Right atrium auricular region (tissue), 2 donors: ENCODE results near the gene CLPSL1. TPM values are rescaled to one million over a fixed set of nuclear protein-coding genes. Genes with fewer than 3 reads are reported as not detected.

Source experiments
- DNase-seq: peaks from one replicate; pipeline ENCODE4 v3.0.0-alpha.2; 2019; ENCODE audit warnings: low spot score
- H3K27ac ChIP-seq, 2 donors: fragments of 200-600 bp; sonication (generic); 1 replicate in 1 of 2; 2 replicates in 1 of 2; pipeline ENCODE4 v1.5.1; 2016 to 2019
- H3K27me3 ChIP-seq, 2 donors: fragments of 200-600 bp; sonication (generic); one replicate each; pipeline versions ENCODE4 v1.5.1 to v1.6.0; 2017 to 2019
- H3K36me3 ChIP-seq: fragments of 200-600 bp; sonication (generic); one replicate; pipeline ENCODE4 v1.5.1; 2016
- H3K4me1 ChIP-seq, 2 donors: fragments of 200-600 bp; sonication (generic); one replicate each; pipeline versions ENCODE4 v1.5.1 to v1.6.0; 2017 to 2019
- H3K4me3 ChIP-seq, 2 donors: fragments of 200-600 bp; sonication (generic); 1 replicate in 1 of 2; 2 replicates in 1 of 2; pipeline ENCODE4 v1.5.1; 2017 to 2019; ENCODE audit warnings: mild to moderate bottlenecking in 1 of 2, moderate library complexity in 1 of 2
- H3K9me3 ChIP-seq, 2 donors: fragments of 200-600 bp; sonication (generic); one replicate each; pipeline ENCODE4 v1.5.1; 2019
- total RNA-seq, 2 donors: library from RNA; depleted of rRNA; stranded (reverse); fragments of >200 nt; gene quantifications; one replicate each; pipeline ENCODE4 v1.1.0, GENCODE V29; 2016
- TF ChIP-seq, protein P1 (sequence below), 2 donors: fragments of 200-600 bp; sonication (generic); IDR thresholded peaks; one replicate each; pipeline ENCODE4 v1.5.1; 2019; ENCODE audit warnings: antibody characterized with exemption in 2 of 2

The CLPSL1 gene
- total RNA-seq, 2 donors from 2014 or later: not detected

DNA sequence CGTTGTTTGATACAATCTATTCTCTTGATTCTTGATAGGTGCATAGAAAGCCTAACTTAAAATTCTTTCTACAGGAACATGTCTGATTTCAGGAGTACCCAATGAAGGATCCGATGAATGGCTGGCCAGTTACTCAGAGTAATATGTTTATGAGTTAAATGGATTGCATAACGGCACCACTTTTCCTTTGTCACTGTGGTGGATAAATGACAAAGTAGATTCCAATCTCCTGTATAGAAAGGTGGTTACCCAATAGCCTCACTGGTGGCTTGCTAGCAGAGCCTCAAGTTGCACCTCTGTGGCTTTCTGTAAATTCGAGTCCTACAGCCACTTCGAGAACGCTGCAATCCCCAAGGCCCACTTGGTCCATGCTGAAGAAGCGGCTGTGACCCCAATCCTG, 52.7 kb downstream of the CLPSL1 start:
- DNase-seq: no peak
- TF ChIP-seq, protein P1, sequence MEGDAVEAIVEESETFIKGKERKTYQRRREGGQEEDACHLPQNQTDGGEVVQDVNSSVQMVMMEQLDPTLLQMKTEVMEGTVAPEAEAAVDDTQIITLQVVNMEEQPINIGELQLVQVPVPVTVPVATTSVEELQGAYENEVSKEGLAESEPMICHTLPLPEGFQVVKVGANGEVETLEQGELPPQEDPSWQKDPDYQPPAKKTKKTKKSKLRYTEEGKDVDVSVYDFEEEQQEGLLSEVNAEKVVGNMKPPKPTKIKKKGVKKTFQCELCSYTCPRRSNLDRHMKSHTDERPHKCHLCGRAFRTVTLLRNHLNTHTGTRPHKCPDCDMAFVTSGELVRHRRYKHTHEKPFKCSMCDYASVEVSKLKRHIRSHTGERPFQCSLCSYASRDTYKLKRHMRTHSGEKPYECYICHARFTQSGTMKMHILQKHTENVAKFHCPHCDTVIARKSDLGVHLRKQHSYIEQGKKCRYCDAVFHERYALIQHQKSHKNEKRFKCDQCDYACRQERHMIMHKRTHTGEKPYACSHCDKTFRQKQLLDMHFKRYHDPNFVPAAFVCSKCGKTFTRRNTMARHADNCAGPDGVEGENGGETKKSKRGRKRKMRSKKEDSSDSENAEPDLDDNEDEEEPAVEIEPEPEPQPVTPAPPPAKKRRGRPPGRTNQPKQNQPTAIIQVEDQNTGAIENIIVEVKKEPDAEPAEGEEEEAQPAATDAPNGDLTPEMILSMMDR (IDR thresholded peaks at IDR 0.05): no peak
- Histone ChIP-seq H3K27ac (no peak overlapping the region), H3K4me3 (no peak overlapping the region), H3K9me3 (no peaks in the 10 kb centered on the region), H3K27me3 (no peaks in the 10 kb centered on the region), H3K36me3 (peaks cover 6% of the 10 kb centered on the region), H3K4me1 (no peaks in the 10 kb centered on the region)

Other genes with a start within 250 kb of the CLPSL1 start
- gene FKBP5, start 92.1 kb upstream of the CLPSL1 start, total RNA-seq: 100 to 1,000 TPM; 135 TPM
- under 1 TPM in 1 of 2 donors, not detected in 1; 0.39 TPM for gene ARMC12, start 44.0 kb upstream of the CLPSL1 start, total RNA-seq
- not detected for gene CLPSL2, start 4.4 kb upstream of the CLPSL1 start, total RNA-seq
- not detected for gene CLPS, start 16.3 kb downstream of the CLPSL1 start, total RNA-seq
- not detected for gene LHFPL5, start 24.3 kb downstream of the CLPSL1 start, total RNA-seq
- 10 to 100 TPM; 19.7 to 24.2 TPM for gene SRPK1, start 140.1 kb downstream of the CLPSL1 start, total RNA-seq
- gene SLC26A8, start 243.6 kb downstream of the CLPSL1 start, total RNA-seq: not detected
- gene MAPK14, start 246.8 kb downstream of the CLPSL1 start, total RNA-seq: 10 to 100 TPM; 39.1 to 46.7 TPM